WI38 (cell line): ENCODE results near the gene LAMC2.

Experiments used
- H3K4me3 ChIP-seq: 2 replicates; pipeline ENCODE4 v1.5.1; 2011; ENCODE audit warnings: low read depth, mild to moderate bottlenecking, control low read depth, low read length
- CTCF ChIP-seq: IDR thresholded peaks from 2 replicates; pipeline ENCODE4 v1.5.1; 2012; ENCODE audit warnings: low read depth, mild to moderate bottlenecking, control low read depth, low read length

Gene LAMC2

GRCh38 chr1:183279835-183280234 is 93.8 kb downstream of the LAMC2 start:
- TF ChIP-seq CTCF, result no peak
- no peak overlapping the region for H3K4me3 ChIP-seq

GRCh38 chr1:183281039-183281438 is 95.0 kb downstream of the LAMC2 start:
- no peak for TF ChIP-seq CTCF

GRCh38 chr1:183281553-183282091 is 95.6 kb downstream of the LAMC2 start:
- H3K4me3 ChIP-seq, result no peak overlapping the region
- peak; percentile 80 for TF ChIP-seq CTCF

More at GRCh38 chr1:183281039-183281438, 95.0 kb downstream of the LAMC2 start:
- H3K4me3 ChIP-seq, result no peak overlapping the region

GRCh38 chr1:183282101-183282855 is 96.2 kb downstream of the LAMC2 start:
- no peak for TF ChIP-seq CTCF

GRCh38 chr1:183283286-183283685 is 97.2 kb downstream of the LAMC2 start:
- no peak for TF ChIP-seq CTCF
- H3K4me3 ChIP-seq, result no peak overlapping the region

More at GRCh38 chr1:183282101-183282855, 96.2 kb downstream of the LAMC2 start:
- H3K4me3 ChIP-seq, result no peak overlapping the region

GRCh38 chr1:183284086-183284485 is 98.0 kb downstream of the LAMC2 start:
- H3K4me3 ChIP-seq, result no peak overlapping the region
- no peak for TF ChIP-seq CTCF

- no peak for TF ChIP-seq CTCF
- no peak overlapping the region for H3K4me3 ChIP-seq
Observed at GRCh38 chr1:183285256-183285655, 99.2 kb downstream of the LAMC2 start.
